NCI-H82 treated with DMSO at 0.1 percent for 48 hours (cell line): ENCODE measurements around the gene DEFB129.
"Not testable (repeated sequence)": the region's sequence is repeated elsewhere in the genome, so short reads cannot be mapped to it uniquely, and the experiment has no call there.

Source experiments
- DNase-seq: peaks from one replicate; lab custom pipeline; 2025; ENCODE audit not compliant: unreplicated experiment; lab: John Stamatoyannopoulos, UW

DEFB129 gene, protein sequence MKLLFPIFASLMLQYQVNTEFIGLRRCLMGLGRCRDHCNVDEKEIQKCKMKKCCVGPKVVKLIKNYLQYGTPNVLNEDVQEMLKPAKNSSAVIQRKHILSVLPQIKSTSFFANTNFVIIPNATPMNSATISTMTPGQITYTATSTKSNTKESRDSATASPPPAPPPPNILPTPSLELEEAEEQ

DNA sequence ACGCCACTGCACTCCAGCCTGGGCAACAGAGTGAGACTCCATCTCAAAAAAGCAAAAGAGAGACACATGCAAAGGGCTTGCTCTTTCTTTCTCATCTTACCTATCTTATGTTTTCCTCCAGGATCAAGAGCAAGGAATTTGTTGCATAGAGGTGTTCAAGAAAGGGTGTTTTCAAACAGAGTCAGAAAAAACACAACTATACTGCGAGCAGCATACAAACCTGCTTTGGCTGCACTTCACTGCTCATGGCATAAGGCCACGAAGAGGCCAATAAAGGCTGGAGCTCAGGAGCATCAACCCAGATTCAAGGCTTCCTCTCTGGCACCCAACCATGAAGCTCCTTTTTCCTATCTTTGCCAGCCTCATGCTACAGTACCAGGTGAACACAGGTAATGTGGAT, at the start of gene DEFB129:
Gene DEFB129 (plus strand): TSS at position 301 of the 400 bp plus-strand sequence. CDS start 31 bp downstream, at position 332.
- no peak for DNase-seq

DNA sequence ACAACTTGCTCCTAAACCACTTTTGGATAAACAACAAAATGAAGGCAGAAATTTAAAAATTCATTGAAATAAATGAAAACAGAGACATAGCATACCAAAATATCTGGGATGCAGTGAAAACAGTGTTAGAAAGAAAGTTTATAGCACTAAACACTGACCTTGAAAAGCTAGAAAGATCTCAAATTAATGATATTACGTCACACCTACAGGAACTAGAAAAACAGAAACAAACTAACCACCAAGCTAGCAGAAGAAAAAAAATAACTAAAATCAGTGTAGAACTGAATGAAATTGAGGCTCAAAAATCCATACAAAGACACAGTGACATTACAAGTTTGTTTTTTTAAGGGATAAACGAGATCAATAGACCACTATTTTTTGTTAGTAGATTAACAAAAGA, 42.8 kb upstream of the DEFB129 start:
- DNase-seq, result no peak

DNA sequence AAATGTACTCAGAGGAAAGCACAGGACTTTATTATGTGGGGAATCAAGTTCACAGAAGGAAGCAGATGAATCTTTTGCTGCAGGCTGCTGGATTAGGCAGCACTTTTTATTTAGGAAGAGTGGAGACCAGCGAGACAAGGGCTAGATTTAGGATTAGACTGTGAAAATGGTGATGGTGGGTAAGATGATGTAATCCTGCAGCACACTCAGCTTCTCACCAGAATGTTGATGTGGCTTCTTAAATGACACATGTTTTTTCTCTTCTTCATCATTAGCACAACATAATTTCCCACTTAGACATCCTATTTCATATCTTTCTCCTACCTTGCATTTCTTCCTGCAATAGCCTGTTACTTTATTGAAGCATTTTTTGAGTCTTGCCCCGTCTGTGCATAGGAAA, 39.3 kb upstream of the DEFB129 start:
- no peak for DNase-seq

DNA sequence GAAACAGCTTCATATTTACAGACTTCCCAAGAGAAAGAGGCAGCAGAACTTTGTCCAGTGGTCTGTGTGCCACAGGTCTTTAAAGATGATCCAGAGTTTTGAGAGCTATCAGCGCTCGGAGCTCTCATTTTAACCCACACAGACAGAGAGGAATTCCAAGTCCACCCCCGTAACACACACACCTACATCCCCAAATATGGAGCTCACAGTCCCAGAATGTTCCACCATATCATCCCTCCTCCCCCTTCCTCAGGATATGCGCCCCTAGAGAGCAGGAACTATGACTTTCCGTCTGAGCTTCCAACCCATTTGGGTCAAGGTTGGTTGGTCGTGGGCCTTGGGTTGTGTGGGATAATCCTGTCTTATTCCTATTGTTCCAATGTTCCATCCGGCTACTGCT, 37.4 kb upstream of the DEFB129 start, which contains the start of gene DEFB128:
Gene DEFB128 (minus strand): TSS at position 101 of the 400 bp plus-strand sequence. CDS start 88 bp downstream, at position 13.
- no peak for DNase-seq

DNA sequence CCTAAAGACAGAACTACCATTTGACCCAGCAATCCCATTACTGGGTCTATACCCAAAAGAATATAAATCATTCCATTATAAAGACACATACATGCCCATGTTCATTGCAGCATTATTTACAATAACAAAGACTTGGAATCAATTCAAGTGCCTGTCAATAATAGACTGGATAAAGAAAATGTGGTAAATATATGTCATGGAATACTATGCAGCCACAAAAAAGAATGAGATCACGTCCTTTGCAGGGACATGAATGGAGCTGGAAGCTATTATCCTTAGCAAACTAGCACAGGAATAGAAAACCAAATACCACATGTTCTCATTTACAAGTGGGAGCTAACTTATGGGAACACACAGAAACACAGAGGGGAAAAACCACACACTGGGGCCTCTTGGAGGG, 28.8 kb upstream of the DEFB129 start:
- DNase-seq, result no peak

DNA sequence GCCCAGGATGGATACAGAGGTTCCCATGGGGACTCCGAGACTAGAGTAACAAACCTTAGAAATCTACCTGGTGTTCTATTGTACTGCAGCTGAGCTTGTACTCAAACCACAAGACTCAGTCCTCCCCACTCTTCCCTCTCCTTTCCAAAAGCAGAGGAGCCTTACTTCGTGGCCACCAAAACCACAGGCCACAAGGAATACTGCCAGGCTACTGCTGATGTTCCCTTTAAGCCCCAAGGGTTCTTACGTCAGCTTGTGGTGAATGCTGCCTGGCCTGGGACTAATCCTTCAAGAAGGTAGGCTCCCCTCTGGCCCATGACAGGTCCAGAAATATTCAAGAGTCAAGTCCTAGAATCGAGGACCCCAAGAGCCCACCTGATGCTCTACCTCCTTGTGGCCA, 27.1 kb upstream of the DEFB129 start:
- DNase-seq, result no peak

DNA sequence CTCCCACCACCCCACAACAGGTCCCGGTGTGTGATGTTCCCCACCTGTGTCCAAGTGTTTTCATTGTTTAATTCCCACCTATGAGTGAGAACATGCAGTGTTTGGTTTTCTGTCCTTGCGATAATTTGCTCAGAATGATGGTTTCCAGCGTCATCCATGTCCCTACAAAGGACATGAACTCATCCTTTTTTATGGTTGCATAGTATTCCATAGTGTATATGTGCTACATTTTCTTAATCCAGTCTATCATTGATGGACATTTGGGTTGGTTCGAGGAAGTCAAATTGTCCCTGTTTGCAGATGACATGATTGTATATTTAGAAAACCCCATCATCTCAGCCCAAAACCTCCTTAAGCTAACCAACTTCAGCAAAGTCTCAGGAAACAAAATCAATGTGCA, 23.4 kb upstream of the DEFB129 start:
- not testable (repeated sequence) for DNase-seq

DNA sequence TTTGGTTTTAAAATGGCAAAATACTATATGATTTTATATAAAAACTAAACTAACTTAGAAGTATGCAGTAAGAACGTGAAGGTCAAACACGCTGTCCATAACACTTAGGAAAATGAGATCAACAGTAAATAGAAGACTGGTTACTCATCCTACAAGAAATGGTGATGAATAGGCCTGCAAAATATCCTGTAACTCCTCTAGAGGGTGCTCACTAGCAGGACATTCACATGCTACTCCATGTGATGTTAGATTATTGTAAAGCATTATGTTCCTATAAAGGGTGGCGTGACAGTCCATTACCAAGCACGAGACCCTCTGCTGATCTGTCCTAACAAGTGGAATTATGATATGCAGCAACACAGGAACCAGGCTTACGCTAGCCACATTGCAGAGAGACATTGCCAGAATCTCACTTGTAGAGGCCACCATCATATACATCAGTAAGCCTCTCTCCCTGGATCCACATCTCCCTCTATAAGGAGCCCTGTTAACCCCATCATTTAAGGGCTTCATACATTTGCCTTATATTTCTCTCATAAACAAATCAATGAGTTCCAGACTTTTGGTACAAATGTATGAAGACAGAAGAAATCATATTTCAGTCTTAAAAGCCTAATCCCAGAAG, 18.0 kb upstream of the DEFB129 start:
- peak; percentile 26 for DNase-seq

DNA sequence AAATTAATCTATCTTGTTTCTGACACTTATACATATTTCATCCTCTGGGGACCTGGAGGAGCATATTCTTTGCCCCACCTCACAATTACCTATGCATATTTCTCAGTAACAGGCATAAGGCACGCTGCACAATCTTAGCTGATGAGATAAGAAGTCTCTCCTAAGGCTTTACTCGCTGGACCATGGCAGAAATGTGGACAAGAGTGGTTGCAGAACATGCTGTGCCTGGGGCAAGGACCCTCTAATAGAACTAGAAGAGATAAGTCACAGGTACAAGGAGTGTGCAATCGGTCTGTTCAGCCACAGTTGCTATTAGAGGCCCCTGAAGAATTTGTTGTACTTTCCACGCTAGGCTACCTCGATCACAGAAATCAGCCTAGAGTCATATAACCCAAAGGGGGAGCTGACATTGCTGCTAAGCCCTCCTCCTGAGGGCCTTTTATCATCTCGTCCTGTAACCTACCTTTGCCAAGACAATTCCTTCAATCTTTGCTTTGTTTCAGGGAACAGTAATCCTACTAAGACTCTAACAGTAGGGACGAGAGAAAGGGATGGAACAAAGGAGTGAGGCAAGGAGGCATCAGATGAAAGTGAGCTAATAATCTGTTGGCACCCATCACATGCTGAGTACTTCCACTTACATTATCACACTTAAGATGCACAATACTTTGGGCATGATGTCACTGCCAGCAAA, 16.1 kb upstream of the DEFB129 start:
- no peak for DNase-seq

DNA sequence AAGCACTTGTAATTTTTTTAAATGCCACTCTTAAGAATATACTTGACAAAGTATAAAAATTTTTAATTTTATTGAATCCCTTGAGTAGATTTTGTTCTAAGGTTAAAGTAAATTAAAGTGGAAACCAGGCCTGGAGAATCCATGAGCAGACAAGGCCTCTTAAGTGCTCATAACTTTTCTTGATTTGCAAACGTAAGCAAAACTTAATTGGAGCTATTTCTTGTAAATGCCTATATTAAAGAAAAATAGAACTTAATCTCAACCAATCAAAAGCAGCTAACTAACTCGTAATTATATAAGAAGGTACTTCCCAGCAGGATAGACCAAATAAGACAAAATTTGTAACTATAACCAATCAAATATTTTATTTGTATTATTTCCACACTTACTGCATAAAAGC, 12.7 kb upstream of the DEFB129 start:
- no peak for DNase-seq

DNA sequence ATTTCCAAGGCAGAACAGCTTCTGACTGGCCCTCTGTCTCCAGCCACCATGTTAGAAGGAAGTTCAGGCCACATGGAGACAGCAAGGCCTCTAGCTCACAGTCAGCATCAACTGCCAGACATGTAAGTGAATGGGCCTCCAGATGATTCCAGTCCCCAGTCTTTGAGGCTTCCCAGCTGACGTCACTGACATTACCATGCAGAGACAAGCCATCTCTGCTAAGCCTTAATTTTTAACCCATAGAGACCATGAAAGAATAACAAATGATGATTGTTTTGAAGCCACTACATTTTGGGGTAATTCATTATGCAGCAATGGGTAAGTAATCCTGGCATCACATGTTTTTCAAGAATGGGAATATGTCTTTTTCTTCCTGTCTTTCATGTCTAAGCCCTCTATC, 11.3 kb upstream of the DEFB129 start:
- no peak for DNase-seq

DNA sequence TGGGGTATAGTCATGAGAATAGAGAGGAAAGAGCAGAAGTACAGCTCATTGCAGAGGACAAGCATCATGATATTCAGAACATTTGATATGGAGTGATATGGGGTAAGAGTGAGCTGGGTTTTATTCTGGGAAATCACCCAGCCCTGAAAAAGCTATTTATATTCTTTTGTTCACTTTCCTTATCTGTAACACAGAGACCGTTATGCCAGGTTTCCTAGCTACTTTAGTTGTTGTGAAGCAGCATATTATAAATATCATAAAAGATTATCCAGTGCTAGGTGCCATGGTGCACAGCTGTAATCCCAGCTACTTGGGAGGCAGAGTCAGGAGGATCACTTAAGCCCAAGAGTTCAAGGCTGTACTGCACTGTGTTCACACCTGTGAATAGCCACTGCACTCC, 9.8 kb upstream of the DEFB129 start:
- DNase-seq, result no peak

DNA sequence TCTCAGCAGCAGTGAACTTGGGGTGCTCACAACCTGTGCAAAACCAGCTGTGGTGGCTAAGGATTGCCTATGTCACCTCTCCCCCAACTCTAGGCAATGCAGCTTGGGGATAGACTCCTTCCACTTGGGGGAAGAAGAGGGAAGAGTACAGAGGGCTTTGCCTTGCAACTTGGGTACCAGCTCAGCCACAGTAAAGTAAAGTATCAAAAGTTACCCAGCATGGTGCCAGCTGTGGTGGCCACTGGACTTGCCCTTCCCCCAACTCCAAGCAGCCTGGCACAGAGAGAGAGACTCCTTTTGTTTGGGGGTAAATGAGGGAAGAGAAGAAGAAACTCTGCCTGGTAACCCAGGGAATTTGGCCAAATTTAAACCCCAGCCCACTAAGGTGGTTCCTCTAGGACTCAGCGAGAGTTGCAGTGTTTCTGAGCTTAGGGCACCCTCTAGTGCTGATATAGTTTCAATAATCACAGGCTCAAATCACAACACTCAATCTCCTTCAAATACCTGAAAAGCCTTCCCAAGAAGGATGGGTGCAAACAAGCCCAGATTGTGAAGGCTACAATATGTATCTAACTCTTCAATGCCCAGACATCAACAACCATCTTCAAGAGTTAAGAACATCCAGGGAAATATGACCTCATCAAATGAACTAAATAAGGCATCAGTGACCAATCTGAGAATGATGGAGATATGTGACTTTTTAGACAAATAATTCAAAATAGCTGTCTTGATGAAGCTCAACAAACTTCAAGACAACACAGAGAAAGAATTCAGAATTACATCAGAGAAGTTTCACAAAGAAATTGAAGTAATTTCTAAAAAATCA, 7.6 kb upstream of the DEFB129 start:
- peak; percentile 2 for DNase-seq

DNA sequence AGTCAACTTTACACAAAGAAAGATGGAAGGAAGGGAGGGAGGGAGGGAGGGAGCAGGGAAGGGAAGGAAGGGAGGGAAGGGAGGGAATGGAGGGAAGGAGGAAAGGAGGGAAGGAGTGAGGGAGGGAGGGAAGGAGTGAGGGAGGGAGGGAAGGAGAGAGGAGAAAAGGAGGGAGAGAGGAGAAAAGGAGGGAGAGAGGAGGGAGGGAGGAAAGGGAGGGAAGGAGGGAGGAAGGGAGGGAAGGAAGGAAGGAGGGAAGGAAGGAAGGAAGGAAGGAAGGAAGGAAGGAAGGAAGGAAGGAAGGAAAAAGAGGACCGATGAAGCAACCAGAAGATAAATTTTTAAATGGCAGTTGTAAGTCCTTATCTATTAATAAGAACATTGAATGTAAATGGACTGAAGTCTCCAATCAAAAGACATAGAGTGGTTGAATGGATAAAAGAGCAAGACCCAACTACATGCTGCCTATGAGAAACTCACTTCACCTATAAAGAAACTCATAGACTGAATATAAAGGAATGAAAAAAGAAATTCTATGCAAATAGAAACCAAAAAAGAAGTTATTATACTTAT, 5.7 kb upstream of the DEFB129 start:
- no peak for DNase-seq

DNA sequence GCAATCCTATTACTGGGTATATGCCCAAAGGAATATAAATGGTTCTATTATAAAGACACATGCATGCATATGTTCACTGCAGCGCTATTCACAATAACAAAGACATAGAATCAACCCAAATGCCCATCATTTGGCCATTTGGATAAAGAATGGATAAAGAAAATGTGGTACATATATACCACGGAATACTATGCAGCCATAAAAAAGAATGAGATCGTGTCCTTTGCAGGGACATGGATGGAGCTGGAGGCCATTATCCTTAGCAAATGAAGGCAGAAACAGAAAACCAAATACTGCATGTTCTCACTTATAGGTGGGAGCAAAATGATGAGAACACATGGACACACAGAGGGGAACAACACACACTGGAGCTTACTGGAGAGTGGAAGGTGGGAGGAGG, 1.2 kb upstream of the DEFB129 start:
- not testable (repeated sequence) for DNase-seq

DNA sequence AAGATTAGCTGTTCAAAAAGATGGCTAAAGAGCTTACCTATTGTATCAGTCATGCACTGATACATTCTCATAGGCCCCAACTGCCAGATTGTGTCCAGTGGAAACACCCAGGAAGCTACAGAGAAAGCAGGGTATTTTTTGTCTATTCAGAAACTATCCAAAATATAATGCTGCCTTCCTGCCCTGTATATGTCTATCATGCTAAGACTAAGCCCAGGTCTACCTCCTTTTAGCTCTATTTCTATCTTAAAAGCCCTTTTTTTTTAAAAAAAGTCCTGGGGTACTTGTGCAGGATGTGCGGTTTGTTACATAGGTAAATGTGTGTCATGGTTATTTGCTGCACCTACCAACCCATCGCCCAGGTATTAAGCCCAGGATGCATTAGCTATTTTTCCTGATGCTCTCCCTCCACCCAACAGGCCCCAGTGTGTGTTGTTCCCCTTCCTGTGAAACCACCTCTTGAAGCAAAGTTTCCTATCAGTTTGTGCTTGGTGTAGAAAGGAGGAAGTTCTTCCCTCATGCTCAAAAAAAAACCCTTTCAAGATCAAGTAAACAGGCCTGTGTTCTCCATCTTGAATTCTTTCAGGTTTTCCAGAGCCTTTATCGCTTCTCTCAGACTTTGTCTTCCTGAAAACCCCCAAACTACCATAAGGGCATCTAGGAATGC, 514 bp downstream of the DEFB129 start:
- no peak for DNase-seq

DNA sequence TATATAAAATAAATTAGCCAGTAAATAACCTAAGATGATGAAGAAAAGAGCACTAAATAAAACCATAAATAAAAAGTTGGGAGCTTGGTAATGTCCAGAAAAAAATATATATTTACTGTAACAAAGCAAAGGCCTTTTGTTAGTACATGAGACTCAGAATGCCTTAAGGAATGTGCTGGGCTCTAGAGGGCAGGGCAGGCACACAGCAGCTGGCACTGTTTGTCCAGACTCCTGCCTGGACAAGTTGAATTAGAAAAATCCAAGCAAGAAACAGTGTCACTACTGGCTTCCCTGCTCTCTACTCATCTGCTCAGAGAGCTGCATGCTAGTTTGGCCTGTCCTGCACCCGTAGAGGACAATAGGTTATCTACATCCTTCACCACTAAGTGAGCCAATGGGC, 8.8 kb downstream of the DEFB129 start:
- no peak for DNase-seq

DNA sequence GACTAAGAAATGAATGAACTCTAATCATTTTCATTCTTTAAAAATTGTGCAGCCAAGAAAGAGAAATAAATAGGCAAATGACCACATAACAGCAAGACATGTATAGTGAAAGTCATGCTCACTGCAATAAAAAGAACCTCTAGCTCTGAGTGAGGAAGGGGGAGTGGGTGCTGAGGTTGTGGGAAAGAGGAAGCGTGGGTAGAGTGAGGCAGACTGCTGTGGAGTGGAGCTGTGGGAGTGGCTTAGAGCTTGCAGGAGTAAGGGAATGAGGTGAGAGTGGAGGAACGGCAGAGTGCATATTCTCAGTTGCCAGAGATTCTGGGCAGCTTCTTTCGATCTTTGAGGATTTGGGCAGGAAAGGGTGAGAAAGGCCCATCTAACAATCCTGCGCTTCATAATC, 10.4 kb downstream of the DEFB129 start:
- DNase-seq, result no peak

DNA sequence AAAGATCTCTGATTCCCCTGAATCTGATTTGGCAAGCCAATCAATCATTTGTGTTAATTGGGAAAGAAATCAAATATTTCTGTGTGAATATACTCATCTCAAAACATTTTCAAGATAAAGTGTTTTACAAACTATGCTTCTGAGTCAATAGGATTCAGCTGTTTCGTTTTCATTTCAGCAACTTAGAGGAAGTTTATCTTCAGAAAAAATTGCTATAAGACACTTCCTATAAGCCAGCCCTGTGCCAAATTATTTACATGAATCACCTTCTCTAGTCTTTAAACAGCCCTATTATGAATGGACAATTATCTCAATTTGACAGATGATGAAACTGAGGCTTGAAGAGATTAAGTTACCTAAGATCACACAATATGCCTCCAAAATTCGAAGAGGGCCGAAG, 10.9 kb downstream of the DEFB129 start:
- no peak for DNase-seq

DNA sequence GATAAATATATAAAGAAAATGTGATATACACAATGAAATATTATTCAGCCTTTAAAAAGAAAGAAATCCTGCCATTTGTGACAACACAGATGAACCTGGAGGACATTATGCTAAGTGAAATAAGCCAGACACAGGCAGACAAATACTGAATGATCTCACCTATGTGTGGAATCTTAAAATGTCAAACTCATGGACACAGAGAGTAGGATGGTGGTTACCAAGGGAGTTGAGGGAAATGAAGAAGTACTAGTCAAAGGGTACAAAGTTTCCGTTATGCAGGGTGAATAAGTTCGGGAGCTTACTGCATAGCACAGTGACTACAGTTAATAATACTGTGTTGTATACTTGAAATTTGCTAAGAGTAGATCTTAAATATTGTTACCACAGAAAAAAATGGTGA, 15.8 kb downstream of the DEFB129 start:
- no peak for DNase-seq

DNA sequence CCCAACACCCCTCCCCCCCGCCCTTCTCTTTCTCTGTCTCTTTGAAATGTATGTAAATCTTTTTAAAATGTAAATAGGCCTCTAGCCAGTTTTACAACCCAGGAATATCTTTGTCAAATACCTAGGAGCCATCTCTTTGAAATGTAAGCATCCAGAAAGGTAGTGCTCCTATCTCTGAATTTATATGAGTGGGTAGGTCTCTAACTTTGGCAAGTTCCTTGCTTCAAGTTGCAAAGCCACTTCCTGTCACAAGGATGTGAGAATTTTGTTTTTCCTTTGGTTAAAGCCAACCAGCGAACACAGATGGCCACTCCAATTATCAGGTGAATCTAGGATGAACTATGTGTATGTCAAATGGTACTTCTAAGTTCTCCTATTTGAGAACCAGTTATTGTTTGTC, 24.3 kb downstream of the DEFB129 start:
- DNase-seq, result no peak
